ENCODE measurements around the gene BEND5.

DNA sequence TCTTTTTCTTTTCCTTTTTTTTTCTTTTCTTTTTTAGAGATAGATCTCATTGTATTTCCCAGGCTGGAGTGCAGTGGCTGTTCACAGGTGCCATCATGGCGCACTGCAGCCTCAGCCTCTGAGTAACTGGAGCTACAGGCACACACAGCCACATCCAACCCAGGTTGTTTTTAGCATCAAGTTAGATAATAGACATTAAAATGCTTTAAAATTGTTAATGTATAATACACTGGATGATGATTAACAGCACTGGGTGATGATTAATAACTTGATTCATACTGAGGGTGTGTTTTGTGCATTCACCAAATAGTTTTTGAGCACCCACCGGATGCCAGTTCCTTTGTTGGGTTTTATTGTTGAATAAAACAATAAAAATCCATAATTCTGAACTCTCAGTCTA lies 75.2 kb downstream of the BEND5 start:
- TF ChIP-seq, protein P1, sequence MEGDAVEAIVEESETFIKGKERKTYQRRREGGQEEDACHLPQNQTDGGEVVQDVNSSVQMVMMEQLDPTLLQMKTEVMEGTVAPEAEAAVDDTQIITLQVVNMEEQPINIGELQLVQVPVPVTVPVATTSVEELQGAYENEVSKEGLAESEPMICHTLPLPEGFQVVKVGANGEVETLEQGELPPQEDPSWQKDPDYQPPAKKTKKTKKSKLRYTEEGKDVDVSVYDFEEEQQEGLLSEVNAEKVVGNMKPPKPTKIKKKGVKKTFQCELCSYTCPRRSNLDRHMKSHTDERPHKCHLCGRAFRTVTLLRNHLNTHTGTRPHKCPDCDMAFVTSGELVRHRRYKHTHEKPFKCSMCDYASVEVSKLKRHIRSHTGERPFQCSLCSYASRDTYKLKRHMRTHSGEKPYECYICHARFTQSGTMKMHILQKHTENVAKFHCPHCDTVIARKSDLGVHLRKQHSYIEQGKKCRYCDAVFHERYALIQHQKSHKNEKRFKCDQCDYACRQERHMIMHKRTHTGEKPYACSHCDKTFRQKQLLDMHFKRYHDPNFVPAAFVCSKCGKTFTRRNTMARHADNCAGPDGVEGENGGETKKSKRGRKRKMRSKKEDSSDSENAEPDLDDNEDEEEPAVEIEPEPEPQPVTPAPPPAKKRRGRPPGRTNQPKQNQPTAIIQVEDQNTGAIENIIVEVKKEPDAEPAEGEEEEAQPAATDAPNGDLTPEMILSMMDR (conservative IDR thresholded peaks at IDR 0.05), result no peak
- TF ChIP-seq ZFX (IDR thresholded peaks at IDR 0.05), result no peak

All from C4-2B (cell line).